Colonic mucosa (tissue), 4 donors: ENCODE data around the gene PDE6A. TPM values are rescaled to one million over a fixed set of nuclear protein-coding genes. Genes with fewer than 3 reads are reported as not detected.
A peak's percentile ranks its signal among the peaks of the same experiment; 100 is the strongest.

ENCODE experiments used
- DNase-seq: peaks from one replicate; pipeline ENCODE4 v3.0.0-alpha.2; 2020
- H3K27ac ChIP-seq: fragments of 200-600 bp; one replicate; pipeline ENCODE4 v1.8.0; 2021
- H3K27me3 ChIP-seq: fragments of 200-600 bp; one replicate; pipeline ENCODE4 v1.8.0; 2021
- H3K36me3 ChIP-seq: fragments of 200-600 bp; one replicate; pipeline ENCODE4 v1.8.0; 2021
- H3K4me1 ChIP-seq: fragments of 200-600 bp; one replicate; pipeline ENCODE4 v1.8.0; 2021; ENCODE audit warnings: mild to moderate bottlenecking
- H3K4me3 ChIP-seq: fragments of 200-600 bp; one replicate; pipeline ENCODE4 v1.8.0; 2021
- H3K9ac ChIP-seq, 2 donors: one replicate each; pipeline ENCODE4 v1.7.0; 2013; ENCODE audit warnings: control low read depth in 2 of 2, low read depth in 2 of 2, low read length in 2 of 2
- H3K9me3 ChIP-seq: fragments of 200-600 bp; one replicate; pipeline ENCODE4 v1.8.0; 2021
- CTCF ChIP-seq: fragments of 200-600 bp; IDR thresholded peaks from one replicate; pipeline ENCODE4 v1.8.0; 2022; ENCODE audit warnings: antibody characterized with exemption, mild to moderate bottlenecking
- intact Hi-C: fragments of 100-400 bp; cut with DNase I; formaldehyde crosslinking; loops from one replicate; pipeline ENCODE4 v1.14.1; 2022
- total RNA-seq, 2 donors: library from RNA; stranded (reverse); fragmentation: NEBNext Ultra II Directional in 1 of 2; extraction: Animal tissue kit (Norgen Biotek cat#: 25700) in 1 of 2; gene quantifications; one replicate each; pipeline ENCODE4 v1.2.1, GENCODE V29; 2021
- donor health status: healthy.
- donor health status: DM: no; HTN: no; CAD: no.
- donor health status: DM: no; HTN: no; CAD: no.

The PDE6A gene
- total RNA-seq, 2 donors from 2014 or later: 1.5 to 2.7 TPM

DNA sequence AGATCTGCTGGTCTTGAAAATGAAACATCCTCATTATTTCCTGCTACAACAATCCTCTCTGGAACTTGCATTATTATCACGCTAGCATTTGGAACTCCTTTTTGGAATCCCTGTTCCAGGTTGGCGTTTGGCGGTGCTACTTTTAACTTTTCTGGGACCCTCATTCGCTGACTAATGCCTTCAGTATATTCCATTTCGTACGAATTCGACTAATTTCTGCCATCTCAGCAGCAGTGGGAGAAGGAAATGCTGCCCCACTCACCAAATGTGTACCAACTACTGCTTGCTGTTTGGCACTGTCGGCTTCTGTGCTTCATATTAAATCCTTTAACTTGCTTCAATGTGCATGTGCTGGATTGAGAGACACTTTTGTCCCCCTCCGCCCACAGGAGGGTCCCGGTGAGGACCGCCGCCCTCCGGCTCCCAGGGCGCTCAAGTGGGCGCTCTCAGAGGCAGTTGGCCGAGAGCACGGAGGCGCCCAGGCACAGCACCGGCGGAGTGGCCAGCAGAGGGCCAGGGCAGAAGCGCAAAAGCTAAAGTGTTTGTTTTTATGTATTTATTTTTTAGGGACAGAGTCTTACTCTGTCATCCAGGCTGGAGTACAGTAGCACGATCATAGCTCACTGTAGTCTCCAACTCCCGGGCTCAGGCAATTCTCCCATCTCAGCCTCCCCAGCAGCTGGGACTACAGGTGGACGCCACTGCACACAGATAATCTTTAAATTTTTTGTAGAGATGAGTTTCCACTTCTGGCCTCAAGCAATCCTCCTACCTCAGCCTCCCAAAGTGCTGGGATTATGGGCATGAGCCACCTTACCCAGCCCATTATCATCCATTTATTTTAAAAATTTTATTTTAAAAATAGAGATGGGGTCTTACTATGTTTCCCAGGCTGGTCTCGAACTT, 11.9 kb downstream of the PDE6A start:
- no peaks in the 10 kb centered on the region for H3K27me3 ChIP-seq
- no peak for DNase-seq
- intact Hi-C loops: no loop called here

GRCh38 chr5:149931992-149932436, 12.6 kb downstream of the PDE6A start:
- Histone ChIP-seq H3K27ac (no peak overlapping the region), H3K27me3 (no peaks in the 10 kb centered on the region), H3K9ac (no peak overlapping the region), H3K36me3 (no peaks in the 10 kb centered on the region), H3K9me3 (no peaks in the 10 kb centered on the region), H3K4me1 (no peaks in the 10 kb centered on the region), H3K4me3 (no peak overlapping the region)
- intact Hi-C loops: no loop called here
- DNase-seq: no peak
- no peak for TF ChIP-seq CTCF

More for the DNA sequence above, 11.9 kb downstream of the PDE6A start:
- no peaks in the 10 kb centered on the region for H3K4me1 ChIP-seq
- H3K36me3 ChIP-seq: no peaks in the 10 kb centered on the region
- H3K4me3 ChIP-seq: no peak overlapping the region
- H3K27ac ChIP-seq: no peak overlapping the region
- H3K9ac ChIP-seq: no peak overlapping the region
- TF ChIP-seq CTCF: no peak
- no peaks in the 10 kb centered on the region for H3K9me3 ChIP-seq

DNA sequence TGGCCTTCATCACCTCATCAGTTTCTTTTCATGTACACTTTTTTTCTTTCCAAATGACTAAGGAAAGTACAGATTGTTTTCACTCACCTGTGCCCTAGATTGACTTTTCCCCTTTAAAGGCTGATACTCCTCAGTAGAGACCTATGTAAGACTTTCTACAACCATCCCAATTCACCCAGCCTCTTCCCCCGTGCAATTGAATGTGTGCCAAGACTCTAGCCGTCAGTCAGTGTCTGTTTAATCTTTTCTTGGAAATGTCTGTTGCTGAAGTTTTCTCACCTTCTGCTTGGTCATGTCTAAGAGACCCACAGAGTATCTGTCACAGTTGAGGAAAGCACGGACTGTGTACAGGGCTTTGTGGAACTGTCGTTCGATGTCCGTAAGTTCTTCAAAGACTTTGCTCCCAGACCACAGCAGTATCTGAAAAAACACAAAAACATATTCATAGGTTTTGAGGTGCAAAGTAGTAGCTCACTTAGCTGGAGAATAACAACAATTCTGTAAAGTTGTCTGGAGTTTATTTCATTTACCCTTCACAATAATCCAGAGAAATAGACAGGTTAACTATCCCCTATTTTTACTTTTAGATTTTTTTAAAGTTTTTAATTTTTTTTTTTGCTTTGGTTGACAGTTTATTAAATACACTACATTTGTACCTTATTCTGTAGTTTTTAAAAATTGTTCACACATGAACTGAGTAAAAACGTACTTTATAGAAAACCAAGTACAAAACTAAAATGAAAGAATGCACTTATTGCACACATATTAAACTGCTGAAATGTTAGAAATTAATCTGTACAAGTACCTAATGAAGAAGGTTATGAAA, 13.6 kb downstream of the PDE6A start:
- H3K4me1 ChIP-seq: no peaks in the 10 kb centered on the region
- no peak for DNase-seq
- H3K27ac ChIP-seq: no peak overlapping the region
- H3K9ac ChIP-seq: no peak overlapping the region
- H3K27me3 ChIP-seq: no peaks in the 10 kb centered on the region
- TF ChIP-seq CTCF: no peak
- intact Hi-C loops: no loop called here
- H3K4me3 ChIP-seq: no peak overlapping the region
- no peaks in the 10 kb centered on the region for H3K36me3 ChIP-seq
- H3K9me3 ChIP-seq: no peaks in the 10 kb centered on the region

DNA sequence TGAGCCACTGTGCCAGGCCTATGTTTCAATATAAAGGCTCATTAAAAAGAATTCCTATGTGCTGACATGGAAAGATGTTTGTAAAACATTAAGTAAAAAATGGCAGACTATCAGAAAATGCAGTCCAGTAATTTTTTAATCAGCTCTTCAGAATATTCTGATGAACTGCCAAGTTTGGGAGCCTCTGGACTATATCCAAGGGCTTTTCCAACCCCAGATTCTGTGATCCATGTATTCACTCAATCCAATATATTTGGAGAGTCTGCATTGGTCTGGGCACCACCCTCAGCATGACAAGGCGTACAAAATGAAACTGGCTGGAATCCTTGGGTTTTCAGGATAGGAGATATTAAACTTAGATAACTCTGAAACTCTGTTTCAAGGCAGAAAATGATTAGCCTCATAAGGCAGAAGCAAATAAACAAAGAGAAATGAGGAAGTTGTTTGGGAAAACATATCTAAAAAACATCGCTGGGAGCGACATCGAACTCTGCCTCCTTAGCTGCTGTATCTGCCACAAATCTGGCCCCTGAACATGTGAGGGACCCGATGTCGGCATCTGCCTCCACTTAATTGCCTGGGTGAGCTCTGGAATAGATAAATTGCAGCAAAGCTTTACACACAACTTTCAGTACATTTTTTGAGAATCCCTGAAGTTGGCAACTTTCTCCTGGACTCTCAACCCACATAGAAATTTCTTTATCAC, 14.4 kb downstream of the PDE6A start:
- Histone ChIP-seq H3K4me3 (no peak overlapping the region), H3K9ac (peak overlapping the region in 1 of 2 donors; percentile 31), H3K36me3 (no peaks in the 10 kb centered on the region), H3K27me3 (no peaks in the 10 kb centered on the region), H3K4me1 (no peaks in the 10 kb centered on the region), H3K9me3 (no peaks in the 10 kb centered on the region), H3K27ac (no peak overlapping the region)
- TF ChIP-seq CTCF: no peak
- DNase-seq: no peak
- intact Hi-C loops: no loop called here

GRCh38 chr5:149924486-149924885, 20.1 kb downstream of the PDE6A start:
- Histone ChIP-seq H3K4me3 (no peak overlapping the region), H3K9me3 (no peaks in the 10 kb centered on the region), H3K36me3 (no peaks in the 10 kb centered on the region), H3K4me1 (no peaks in the 10 kb centered on the region), H3K27ac (no peak overlapping the region), H3K27me3 (no peaks in the 10 kb centered on the region), H3K9ac (no peak overlapping the region)
- intact Hi-C loops: no loop called here
- TF ChIP-seq CTCF: no peak
- DNase-seq: no peak
